HG02973 (cell line): ENCODE measurements around the gene ARHGAP22.

ENCODE experiments used
- ATAC-seq: cut with Tn5 transposase; IDR thresholded peaks from one replicate; pipeline ENCODE4 v1.9.1; 2021; ENCODE audit warnings: moderate library complexity; ENCODE audit not compliant: unreplicated experiment

ARHGAP22 gene

DNA sequence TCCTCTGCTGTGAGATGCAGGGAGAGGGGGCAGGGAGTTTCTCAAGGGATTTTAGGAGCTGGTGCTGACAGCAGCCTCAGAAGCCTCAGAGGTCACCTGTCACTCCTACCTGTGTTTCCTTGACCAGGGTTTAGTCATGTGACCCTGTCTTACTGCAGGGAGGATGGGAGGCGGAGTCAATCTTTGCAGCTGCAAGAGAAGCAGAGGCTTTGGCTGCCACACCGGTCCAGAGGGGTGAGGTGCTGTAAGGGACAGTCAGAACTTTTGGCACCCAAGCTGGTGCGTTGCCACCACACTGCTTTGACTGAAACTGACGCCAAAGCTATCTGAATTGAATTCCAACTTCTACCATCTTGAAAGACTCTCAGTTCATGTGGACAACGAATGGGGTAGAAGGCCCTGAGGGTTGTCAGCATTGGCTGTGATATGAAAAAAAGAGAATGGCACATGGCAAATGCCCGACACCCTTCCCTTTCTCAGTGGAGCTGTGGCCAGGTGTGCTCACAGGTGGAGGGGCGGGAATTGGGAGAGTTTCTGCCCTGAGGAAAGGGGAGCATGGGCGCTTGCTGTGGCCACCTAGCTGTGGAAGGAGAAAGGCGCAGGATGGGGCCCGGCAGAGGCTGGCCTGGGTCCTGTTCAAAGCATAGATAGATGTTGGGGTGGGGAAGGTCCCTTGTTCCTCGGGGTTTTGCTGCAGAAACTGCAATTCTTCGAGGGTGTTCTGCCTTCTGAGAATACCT is 69.3 kb downstream of the ARHGAP22 start:
- no peak for ATAC-seq

DNA sequence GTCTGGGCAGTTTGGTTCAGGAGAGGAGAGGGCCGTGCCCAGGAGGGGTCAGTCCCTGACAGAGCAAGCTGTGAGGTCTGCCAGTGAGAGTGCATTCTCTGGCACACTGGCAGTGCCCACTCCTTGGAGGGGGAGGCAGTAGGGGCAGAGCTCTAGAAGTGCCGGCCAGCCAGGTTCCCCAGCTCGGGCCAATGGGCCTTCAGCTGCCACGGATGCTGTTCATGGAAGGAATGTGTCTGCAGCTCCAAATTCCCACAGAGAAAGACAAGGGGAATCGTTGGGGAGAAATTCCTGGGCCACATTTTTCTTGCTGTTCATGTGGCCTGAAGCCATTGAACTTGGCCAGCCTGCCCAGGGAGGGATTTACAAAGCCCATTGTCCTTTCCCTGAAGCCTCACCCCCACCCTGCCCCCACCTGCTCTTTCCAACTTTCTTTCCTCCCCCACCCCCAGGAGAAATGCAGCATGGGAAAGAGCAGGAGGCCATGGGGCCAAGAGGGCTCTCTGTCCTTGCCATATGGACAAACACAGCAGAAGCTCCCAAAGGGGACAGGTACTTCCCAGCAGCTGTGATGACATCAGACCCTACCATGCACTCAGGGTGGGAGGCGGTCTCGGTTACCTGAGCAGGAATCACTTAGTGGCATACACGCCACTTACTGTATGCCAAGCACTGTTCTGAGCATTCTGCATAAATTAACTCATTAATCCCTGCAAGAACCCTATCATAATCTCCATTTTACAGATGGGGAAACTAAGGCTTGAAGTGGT is 70.7 kb downstream of the ARHGAP22 start:
- no peak for ATAC-seq

DNA sequence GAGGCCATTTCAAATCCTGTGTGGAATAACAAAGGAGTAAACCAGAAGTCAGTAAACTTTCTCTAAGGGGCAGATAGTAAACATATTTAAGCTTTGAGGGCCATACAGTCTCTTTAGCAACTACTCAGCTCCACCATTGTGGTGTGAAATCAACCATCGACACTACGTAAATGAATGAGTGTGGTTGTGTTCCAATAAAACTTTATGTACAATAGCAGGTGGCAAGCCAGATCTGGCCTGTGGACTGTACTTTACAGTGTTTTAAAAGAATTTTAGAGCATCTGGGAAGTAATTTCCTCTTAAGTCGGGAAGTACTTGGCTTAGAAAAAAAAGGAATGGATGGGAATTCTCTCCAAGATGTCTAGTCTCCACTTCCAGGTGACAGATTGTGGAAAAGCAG is 71.3 kb downstream of the ARHGAP22 start:
- no peak for ATAC-seq

DNA sequence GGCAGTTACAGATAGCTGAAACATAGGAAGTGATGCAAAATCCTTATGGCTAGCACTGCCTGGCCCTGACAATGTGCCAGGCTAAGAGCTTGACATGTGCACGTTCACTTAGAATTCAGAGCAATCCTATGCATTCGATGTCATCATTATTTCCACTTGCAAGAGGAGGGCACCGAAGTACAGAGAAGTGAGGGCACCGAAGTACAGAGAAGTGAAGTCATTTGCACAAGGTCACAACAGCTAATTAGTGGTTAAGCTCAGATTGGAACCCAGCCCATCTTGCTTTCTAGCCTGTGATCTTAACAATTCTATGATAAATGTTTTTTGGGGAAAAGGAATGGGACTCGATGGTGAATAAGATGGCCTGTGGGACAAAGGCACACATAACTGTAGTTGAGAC is 73.4 kb downstream of the ARHGAP22 start:
- no peak for ATAC-seq

DNA sequence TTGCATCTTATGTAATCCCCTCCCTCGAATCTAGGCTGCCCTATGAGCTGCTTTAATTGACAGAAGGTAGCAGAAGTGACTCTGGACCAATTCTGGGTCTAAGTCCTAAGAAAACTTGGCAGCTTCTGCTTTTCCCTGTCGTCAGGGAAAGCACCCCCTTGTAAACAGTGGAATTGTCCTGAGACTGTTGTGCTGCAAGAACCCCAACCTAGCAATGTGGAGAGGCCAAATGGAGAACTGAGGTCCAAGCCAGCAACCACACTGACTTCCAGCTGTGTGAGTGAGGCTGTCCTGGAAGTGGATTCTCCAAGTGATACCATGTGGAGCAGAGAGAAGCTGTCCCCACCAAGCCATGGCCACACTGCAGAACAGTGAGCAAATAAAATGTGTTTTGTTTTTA is 75.5 kb downstream of the ARHGAP22 start:
- ATAC-seq, result no peak

DNA sequence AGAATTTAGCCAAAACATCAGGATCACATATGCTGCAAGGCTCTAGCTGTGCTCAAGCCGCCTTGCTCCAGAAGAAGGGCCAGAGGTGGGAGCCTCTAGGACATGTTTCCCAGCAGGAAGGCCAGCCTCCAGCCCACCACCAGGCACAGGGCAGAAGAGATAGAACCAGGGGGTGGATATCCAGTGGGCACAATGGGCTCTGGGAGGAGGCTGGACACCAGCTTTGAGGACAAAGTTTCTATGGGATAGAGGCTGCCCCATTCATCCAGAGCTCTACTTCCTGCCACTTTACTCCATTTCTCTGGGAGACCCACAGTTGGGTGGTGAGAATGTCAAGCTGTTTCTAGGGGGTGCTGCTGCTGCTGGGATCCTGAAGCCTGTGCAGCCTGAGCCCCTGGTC is 77.1 kb downstream of the ARHGAP22 start:
- no peak for ATAC-seq

DNA sequence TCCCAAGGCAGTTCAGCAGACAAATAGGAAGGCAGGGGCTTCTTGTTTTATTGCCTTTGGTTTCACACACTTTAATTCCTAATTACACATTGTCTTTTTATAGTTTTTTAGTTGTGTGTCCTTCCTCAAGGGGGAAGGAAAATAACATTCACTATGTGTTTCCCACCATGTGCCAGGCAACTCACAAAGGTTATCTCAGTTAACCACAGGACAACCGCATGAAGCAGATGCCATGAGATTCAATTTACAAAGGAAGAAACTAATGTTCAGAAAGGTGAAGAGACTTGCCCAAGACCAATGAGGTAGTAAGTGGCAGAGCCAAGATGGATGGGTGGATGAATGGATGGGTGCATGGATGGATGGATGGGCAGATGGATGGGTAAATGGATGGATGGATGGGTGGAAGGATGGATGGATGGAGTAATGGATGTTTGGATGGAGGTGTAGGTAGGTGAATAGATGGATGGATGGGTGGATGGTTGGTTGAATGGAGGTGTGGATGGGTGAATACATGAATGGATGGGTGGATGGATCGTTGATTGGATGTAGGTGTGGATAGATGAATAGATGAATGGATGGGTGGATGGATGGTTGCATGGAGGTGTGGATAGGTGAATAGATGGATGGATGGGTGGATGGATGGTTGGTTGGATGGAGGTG is 77.9 kb downstream of the ARHGAP22 start:
- ATAC-seq, result no peak

DNA sequence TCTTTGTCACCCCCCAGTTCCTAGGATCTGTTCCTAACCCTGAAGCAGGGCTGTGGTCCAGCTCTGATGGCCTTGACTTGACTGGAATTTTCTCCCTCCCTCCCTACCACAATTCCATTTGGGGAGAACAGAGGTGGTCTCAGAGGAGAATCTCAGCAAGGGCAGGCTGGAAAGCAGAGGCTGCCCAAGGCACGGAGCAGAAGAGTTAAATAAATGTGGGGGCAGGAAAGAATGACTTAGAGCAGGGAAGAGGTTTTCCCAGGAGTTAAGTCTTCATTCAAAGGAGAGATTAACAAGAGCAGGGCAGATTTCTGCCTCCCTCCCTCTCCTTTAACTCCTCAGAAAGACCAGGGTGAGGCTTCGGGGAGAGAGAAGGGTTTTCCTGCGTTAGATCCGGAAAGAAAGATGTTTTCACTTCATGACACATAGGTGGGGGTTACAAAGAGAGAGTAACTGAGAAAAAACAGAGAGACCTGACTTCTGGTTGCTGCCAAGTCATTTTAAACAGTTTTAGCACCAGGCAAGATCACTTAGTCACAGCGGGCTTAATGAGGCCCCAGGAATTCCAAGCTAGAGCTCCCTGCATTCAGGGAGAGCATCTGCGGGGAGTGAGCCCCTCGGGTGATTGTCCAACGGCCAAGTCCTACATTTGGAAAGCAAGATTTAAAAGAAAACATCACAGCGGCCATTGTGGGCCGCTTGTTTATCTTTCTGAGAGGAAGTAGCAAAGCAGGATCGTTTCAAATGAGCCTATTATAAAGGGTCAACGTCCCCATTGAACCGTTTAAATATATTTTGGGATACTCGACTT is 78.7 kb downstream of the ARHGAP22 start:
- no peak for ATAC-seq

DNA sequence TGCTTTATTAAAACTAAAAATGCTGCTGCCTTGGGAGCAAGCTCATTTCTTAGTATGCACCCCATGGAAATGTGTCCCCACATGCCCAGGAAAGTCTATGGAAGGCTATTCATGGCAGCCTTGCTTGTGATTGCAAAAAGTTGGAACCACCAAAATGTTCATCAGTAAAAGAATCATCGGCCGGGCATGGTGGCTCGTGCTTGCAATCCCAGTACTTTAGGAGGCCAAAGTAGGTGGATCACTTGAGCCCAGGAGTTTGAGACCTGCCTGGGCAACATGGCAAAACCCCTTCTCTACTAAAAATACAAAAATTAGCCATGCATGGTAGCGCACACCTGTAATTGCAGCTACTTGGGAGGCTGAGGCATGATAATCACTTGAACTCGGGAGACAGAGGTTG is 79.8 kb downstream of the ARHGAP22 start:
- no peak for ATAC-seq

DNA sequence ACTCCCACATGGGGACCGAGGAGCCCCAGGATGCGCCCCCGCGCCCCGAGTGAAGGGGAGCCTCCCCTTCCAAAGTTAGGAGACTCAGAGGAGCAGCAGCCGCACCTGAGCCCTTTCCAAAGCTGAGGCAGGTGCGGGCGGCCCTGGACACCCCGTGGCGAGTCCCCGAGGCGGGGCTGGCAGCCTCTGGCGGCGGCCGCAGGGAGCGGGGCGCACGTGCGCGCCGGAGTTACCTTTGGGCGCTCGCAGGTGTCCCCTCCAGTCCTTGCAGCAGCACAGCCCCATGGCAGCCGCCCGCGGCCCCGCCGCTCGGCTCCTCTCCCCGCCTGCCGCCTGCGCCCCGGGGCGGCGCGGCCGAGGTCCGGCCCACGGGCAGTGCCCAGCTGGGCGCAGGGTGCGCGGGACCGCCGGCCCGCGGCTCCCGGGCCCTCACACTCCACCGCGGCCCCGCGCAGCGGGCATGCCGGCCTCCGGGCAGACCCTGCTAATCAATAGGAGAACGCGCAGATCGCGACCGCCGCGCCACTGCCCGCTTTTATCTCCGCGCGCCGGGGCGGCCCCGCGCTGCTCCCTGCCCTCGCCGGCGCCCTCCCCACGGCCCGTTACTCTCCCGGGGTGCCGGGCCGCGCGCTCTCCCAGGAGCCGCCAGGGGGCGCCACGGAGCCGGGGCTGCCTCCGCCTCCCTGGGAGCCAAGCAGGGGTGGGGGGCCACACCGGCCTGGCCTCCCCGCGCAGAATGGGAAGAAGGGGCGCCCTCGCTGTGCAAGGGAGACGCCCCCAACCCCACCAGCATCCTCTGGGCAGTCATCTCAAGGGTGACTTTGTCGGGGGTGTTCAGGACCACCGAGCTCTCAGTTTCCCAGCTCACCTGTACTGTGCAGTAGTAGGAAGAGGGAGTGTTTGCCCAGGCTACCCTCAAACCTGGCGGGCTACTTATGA is 80.8 kb downstream of the ARHGAP22 start:
- no peak for ATAC-seq

DNA sequence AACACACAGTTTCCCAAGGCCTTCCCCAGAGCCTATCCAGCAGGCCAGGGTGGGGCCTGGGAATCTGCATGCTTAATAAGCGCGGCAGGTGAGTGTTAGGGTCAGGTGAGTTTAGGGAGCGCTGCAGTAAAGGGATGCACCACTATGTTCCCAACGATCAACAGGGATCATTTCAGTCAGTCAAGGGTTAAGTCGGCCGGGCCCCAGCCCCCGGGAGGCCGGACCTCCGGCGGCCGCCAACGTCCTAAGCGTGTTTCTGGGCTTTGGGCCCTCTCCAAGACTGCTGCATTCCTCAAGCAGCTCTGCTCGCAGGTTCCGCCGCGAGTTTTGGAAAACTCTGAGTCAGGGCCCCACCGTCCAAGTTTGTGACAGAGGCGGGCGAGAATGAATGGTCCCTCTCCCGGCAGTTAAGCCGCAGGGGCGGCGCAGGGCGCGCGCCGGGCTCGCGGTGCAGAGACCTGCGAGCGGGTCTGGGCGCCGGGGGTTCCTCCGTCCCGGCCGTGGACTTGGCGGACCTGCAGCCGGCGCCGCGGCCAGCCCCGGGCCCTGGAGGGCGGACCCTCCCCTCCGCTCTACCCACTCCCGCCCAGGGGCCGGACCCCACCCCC is 81.6 kb downstream of the ARHGAP22 start:
- ATAC-seq, result no peak

DNA sequence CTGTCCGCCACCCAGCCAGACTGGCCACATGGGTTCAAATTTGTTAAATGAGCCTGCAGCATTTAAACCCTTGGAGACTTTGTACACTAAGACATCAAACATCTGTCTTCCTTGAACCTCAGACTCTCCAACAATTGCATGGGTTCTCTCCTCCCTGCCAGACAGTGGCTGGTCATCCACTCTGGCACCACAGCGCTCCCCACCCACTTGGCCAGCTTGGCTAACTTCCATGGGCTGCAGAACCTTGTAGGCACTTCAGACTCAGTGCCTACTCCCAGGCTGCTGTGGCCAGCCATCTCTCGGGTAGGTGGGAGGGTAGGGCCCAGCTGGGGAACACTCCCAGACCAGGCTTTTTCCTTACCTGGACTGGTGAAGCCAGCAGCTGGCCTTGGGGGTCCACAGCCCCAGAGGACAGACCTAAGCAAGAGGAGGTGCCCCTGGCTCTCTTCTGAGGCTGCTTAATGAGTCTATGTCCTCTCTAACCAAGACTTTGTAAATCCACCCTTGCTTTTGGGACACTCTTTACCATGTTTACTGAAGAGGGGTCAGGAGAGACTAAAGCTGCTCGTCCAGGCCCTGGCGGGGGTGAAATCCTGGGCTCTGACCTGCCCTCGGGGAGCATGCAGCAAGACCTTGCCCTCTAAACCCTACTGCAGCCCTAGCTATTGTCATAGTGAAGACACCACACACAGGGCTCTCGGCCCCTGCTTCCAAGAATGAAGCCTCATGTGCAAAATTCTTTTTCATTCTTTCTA is 82.7 kb downstream of the ARHGAP22 start:
- no peak for ATAC-seq

DNA sequence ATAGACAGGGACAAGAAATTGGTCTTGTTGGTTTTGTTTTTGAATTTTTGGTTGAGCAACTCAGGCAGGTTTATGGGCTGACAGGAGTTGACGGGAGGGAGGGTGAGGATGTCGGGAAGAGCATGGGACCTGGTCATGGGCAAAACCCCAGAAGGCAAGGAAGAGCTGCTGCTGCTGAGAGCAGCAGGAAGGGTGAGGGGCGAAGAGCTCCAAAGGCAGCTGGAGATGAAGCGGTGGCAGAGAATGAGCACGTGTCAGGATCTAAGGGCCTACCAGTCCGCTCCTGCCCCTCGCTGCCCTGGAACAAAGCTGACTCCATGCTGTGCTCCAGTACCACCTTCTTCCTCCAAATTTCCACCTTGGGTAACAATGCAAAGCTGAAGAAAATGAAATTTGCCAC is 84.3 kb downstream of the ARHGAP22 start:
- ATAC-seq, result no peak

DNA sequence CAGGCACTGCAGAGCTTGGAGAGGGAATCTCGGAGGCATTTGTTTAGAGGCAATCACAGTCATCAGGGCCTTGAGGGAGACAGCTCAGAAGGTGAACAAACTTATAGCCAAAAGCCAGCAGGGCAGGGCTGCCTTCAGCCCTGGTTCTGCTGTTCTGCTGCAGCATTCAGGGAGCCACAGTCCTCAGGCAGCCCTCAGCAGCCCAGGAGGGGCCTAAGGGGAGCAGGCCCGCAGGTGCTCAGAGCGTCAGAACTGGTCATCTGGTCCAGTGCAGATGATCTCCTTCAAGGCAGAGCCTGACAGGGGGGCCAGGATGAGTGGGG is 84.7 kb downstream of the ARHGAP22 start:
- no peak for ATAC-seq

DNA sequence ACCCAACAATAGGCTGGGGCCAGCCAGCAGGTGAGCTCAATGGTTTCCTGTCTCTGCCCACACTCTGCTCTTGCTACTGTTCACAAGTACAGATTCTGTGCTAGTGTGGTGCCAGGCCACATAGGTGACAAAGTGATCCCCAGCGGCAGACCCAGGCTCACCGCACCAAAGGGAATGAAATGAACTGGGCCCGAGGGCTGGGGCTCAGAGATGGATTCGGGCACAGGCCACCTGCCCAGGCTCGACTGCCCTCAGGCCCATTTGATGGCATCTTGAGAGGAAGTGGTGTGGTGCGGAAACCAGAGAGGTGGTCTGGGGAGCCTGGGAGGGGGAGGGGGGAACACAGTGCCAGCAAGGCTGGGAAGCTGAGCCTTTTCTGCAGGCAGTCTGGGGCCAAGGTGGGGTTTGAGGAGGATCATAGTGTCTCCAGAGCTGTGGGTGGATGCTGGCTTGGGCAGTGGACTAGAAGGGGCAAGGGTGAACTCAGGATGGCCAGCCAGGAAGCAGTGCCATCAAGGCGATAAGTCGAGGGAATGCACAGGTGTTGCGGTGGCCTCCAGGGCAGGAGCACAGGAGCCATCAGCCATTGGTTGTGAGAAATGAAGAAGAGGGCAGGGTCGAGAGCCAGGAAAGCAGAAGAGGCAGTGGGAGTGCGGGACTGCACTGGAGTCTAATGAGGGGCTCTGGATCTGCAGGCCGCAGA is 85.2 kb downstream of the ARHGAP22 start:
- ATAC-seq, result no peak

DNA sequence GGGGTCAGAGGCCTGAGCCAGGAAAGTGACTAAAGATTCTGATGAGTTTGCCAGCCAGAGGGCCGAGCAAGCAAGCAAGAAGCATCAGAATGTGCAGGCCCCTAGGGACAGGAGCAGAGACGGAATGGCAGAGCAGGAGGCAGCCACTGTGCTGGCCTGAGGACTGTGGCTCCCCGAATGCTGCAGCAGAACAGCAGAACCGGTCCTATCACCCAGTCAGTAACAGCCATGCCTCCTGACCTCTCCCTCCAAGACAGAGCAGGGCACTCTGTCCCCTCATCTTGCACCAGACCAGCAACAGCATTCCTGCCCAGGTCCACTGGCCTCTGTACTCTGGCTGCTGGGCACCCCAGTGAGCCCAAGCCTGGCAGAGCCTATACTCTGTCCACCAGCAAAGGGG is 85.9 kb downstream of the ARHGAP22 start:
- no peak for ATAC-seq

DNA sequence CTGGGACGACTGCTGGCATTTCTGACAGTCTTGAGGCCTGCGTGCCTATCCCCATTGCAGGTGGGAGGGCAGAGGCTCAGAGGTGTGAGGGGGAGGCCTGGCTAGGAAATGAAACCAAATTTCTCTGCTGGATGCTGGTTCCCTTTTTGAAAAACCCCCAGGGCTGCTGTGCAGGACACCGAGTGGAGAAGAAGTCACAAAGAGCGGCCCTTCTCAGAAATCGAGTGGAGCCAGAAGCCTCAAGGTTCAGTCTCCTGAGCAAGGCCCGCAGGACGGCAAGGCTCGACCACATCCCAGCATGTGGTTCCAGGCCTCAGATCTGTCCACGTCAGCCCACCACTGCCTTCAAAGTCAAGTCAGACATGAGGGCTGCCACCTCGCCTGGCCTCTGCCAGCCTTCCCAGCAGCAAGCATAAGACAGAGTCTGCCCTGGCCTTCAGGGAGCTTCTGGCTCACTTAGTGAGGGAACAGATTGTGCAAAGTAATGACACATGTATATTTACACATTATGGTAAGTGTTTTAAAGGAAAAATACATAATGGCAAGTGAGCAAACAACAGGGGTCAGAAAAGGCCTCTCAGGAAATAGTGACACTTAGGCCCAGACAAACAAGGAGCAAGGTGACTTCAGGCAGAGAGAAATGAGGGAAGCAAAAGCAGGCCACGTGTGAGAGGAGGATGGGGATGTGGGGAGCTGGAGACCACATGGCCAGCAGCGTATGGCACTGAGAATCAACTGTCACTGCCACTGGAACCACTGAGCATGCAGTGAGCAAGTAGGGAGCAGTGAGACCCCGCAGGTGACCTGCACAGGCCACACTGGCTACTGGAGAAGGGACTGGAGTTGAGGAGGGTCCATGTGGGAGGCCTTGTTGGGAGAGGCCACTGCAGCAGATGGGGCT is 86.7 kb downstream of the ARHGAP22 start:
- ATAC-seq, result no peak

DNA sequence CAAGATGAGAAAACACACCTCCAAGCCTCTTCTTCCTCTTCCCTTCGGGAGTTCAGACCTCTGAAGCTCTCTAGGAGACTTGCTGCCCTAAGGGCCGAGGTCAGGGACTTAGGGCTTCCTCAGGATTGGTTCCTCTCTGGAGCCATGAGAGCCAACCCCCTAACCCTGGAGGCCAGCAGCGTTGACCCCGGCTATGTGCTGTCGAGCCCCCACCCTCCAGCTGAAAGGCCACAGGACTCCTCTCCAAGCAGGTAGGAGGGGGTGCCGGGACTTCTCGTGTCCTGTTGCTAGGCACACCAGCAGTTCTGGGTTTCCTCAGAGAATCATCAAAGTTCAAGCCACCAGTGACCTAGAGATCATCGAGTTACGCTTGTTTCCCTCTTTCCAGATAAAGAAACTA is 87.4 kb downstream of the ARHGAP22 start:
- no peak for ATAC-seq
